ENCODE data around the gene PCDHGA10. TPM values are rescaled to one million over a fixed set of nuclear protein-coding genes. Genes with fewer than 3 reads are reported as not detected.

Gene PCDHGA10
- total and polyA plus RNA-seq, 7 donors, result 0.23 to 11.5 (median 6.1) TPM

DNA sequence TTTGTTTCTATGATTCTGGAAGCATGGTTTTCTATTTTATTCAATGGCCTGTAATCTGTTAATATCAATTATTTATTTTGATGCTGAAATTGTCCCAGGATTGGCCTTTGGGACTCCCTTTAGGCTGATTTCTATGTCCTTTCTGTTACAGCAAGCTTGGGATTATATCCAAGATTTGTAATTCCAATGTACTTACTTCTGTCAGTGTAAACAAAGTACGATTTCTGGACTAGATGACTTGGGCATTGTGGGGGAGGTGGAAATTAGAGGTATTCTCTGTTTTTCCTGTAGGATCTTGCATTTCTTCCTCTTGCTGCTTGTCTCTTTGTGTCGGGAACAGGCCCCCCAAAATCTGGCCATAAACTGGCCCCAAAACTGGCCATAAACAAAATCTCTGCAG is 21.2 kb downstream of the PCDHGA10 start:
- 77 to 81% methylated on average over 2 of the region's 2 CpGs for WGBS, 2 donors
- H3K9me3 ChIP-seq, result peaks cover 29 to 69% (median 49%) of the 10 kb centered on the region in 4 donors
- peaks cover 0 to 7% (median 0%) of the 10 kb centered on the region in 4 donors for H3K36me3 ChIP-seq
- no peaks in the 10 kb centered on the region for H3K27me3 ChIP-seq
- TF ChIP-seq POLR2AphosphoS5 (IDR thresholded peaks at IDR 0.05) (no peak), EP300 (IDR thresholded peaks at IDR 0.05) (no peak), POLR2A (IDR thresholded peaks at IDR 0.05) (no peak)
- TF ChIP-seq, protein P1, sequence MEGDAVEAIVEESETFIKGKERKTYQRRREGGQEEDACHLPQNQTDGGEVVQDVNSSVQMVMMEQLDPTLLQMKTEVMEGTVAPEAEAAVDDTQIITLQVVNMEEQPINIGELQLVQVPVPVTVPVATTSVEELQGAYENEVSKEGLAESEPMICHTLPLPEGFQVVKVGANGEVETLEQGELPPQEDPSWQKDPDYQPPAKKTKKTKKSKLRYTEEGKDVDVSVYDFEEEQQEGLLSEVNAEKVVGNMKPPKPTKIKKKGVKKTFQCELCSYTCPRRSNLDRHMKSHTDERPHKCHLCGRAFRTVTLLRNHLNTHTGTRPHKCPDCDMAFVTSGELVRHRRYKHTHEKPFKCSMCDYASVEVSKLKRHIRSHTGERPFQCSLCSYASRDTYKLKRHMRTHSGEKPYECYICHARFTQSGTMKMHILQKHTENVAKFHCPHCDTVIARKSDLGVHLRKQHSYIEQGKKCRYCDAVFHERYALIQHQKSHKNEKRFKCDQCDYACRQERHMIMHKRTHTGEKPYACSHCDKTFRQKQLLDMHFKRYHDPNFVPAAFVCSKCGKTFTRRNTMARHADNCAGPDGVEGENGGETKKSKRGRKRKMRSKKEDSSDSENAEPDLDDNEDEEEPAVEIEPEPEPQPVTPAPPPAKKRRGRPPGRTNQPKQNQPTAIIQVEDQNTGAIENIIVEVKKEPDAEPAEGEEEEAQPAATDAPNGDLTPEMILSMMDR (IDR thresholded peaks at IDR 0.05), result no peak
- DNase-seq, result no peak
- H3K4me3 ChIP-seq, result no peak overlapping the region
- no peak overlapping the region for H3K27ac ChIP-seq
- intact Hi-C loops (cut with DNase I), result no loop called here
- no peaks in the 10 kb centered on the region for H3K4me1 ChIP-seq

DNA sequence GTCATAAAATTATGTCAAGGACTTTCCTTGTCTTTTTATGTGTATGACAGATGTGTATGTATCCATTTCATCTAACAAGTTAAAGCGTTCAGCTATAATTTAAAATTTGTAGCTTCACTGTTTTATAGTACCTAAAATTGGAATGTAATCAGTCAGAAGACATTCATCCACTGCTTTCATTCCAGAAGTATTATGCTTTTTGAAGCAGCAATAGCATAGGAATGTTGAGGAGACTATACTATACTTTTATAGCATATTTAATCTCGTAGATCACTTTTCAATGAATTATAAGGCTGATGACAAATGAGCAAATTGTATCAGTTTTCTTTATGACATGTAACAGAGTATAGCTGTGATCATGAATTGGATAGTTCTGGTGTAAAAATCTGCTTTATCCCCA is 24.4 kb downstream of the PCDHGA10 start:
- TF ChIP-seq POLR2A (IDR thresholded peaks at IDR 0.05) (no peak), POLR2AphosphoS5 (IDR thresholded peaks at IDR 0.05) (no peak), EP300 (IDR thresholded peaks at IDR 0.05) (no peak)
- TF ChIP-seq, protein P1 (IDR thresholded peaks at IDR 0.05), result no peak
- Histone ChIP-seq H3K9me3 (peaks cover 21 to 70% (median 45%) of the 10 kb centered on the region in 4 donors), H3K4me1 (no peaks in the 10 kb centered on the region), H3K36me3 (peaks cover 0 to 7% (median 2%) of the 10 kb centered on the region in 4 donors), H3K27ac (no peak overlapping the region), H3K4me3 (no peak overlapping the region), H3K27me3 (no peaks in the 10 kb centered on the region)
- DNase-seq, result no peak
- WGBS, 2 donors, result 88 to 93% methylated on average over 2 of the region's 2 CpGs
- intact Hi-C loops (cut with DNase I), result no loop called here

DNA sequence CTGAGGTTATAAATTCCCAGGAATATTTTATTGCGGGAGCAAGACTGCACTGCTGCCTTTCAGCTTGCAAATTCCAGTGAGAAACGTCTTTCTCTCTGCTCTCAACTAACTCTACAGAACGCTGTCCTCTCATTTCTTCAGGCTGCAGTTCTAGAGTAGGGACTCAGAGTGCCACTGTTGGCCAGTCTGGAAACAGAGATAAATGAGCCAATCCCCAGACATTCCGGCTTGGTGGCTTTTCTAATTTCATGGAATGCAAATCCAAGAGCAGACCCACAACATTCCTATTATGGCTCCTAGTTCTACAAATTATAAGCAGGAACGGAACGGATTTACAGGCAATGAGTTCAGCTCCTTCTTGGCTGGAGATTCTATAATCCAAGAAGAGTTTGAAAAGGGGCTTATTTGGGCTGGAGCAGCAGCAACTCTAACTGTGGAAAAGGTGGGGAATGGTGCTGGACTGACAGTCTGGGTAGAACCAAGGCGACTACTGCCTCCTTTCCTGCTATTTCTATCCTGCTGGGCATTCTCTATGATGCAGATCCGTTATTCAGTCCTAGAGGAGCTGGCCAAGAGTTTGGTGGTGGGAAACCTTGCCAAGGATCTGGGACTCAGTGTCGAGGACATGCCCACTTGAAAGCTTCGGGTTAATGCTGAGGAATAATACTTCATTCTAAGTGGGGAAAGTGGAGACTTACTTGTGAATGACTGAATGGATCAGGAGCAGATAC is 26.8 kb downstream of the PCDHGA10 start:
- no peak overlapping the region for H3K27ac ChIP-seq
- intact Hi-C loops (cut with DNase I), result no loop called here
- H3K4me1 ChIP-seq, result no peaks in the 10 kb centered on the region
- 71 to 77% methylated on average over 10 of the region's 10 CpGs for WGBS, 2 donors
- H3K4me3 ChIP-seq, result no peak overlapping the region
- H3K27me3 ChIP-seq, result no peaks in the 10 kb centered on the region
- H3K9me3 ChIP-seq, result peaks cover 12 to 61% (median 34%) of the 10 kb centered on the region in 4 donors
- peaks cover 0 to 7% (median 2%) of the 10 kb centered on the region in 4 donors for H3K36me3 ChIP-seq
- no peak for DNase-seq
- TF ChIP-seq, protein P1 (IDR thresholded peaks at IDR 0.05), result no peak

DNA sequence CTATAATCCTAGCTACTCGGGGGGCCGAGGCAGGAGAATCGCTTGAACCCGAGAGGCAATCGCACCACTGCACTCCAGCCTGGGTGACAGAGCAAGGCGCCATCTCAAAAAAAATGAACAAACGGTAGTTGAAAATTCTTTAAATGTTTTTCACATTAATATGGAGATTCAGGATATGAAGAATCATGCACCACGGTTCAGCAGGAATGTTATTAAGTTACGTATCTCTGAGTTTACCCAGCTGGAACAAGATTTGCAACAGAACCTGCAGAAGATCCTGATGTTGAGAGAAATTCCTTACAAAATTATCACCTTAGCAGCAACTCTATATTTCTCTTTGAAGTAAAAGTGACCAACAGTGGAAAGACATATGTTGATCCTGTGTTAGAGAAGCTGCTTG is 27.6 kb downstream of the PCDHGA10 start:
- 93 to 96% methylated on average over 9 of the region's 9 CpGs for WGBS, 2 donors
- intact Hi-C loops (cut with DNase I), result no loop called here
- Histone ChIP-seq H3K9me3 (peaks cover 12 to 62% (median 34%) of the 10 kb centered on the region in 4 donors), H3K27me3 (no peaks in the 10 kb centered on the region), H3K4me3 (no peak overlapping the region), H3K27ac (no peak overlapping the region), H3K36me3 (peaks cover 0 to 7% (median 2%) of the 10 kb centered on the region in 4 donors), H3K4me1 (no peaks in the 10 kb centered on the region)
- DNase-seq, result no peak
- TF ChIP-seq EP300 (IDR thresholded peaks at IDR 0.05) (no peak), POLR2A (IDR thresholded peaks at IDR 0.05) (no peak), POLR2AphosphoS5 (IDR thresholded peaks at IDR 0.05) (no peak)
- TF ChIP-seq, protein P1 (IDR thresholded peaks at IDR 0.05), result no peak
